GM18870 (cell line): Measurements from ENCODE around the gene PTBP1.
"Not testable (repeated sequence)": the region's sequence is repeated elsewhere in the genome, so short reads cannot be mapped to it uniquely, and the experiment has no call there.

Experiments
- ATAC-seq: cut with Tn5 transposase; IDR thresholded peaks from one replicate; pipeline ENCODE4 v1.9.1; 2021; ENCODE audit warnings: moderate library complexity; ENCODE audit not compliant: unreplicated experiment

The PTBP1 gene

GRCh38 chr19:807627-808422 is 10.6 kb downstream of the PTBP1 start:
- ATAC-seq, result no peak

- ATAC-seq, result no peak
Observed at GRCh38 chr19:808423-808775, 11.1 kb downstream of the PTBP1 start.

GRCh38 chr19:810077-810855 is 13.0 kb downstream of the PTBP1 start:
- ATAC-seq, result no peak

- no peak for ATAC-seq
Observed at GRCh38 chr19:810883-811489, 13.7 kb downstream of the PTBP1 start.

GRCh38 chr19:811506-812048 is 14.3 kb downstream of the PTBP1 start:
- no peak for ATAC-seq

- ATAC-seq, result no peak
Observed at GRCh38 chr19:812049-812746, 14.9 kb downstream of the PTBP1 start.

- no peak for ATAC-seq
Observed at GRCh38 chr19:812747-813218, 15.5 kb downstream of the PTBP1 start.

GRCh38 chr19:813219-814151 is 16.2 kb downstream of the PTBP1 start:
- no peak for ATAC-seq

GRCh38 chr19:814152-815078 is 17.2 kb downstream of the PTBP1 start:
- no peak for ATAC-seq

- ATAC-seq, result no peak
Observed at GRCh38 chr19:815079-815774, 18.0 kb downstream of the PTBP1 start.

GRCh38 chr19:815775-816499 is 18.7 kb downstream of the PTBP1 start:
- no peak for ATAC-seq

- ATAC-seq, result no peak
Observed at GRCh38 chr19:816500-816857, 19.2 kb downstream of the PTBP1 start.

GRCh38 chr19:820212-820611 is 23.0 kb downstream of the PTBP1 start:
- not testable (repeated sequence) for ATAC-seq

- ATAC-seq, result no peak
Observed at GRCh38 chr19:821231-821824, 24.1 kb downstream of the PTBP1 start.

GRCh38 chr19:821825-822503 is 24.7 kb downstream of the PTBP1 start, which contains the start of gene PLPPR3:
PLPPR3 (minus strand) TSS chr19:821955; CDS start chr19:821559, 396 bp downstream.
- no peak for ATAC-seq

- ATAC-seq, result no peak
Observed at GRCh38 chr19:823565-824121, 26.4 kb downstream of the PTBP1 start.
